SK-N-SH (cell line): ENCODE data around the gene SLC27A4.

Source experiments
- POLR2AphosphoS5 ChIP-seq: IDR thresholded peaks from 2 replicates; pipeline ENCODE4 v1.6.1; 2012; ENCODE audit warnings: low read depth, low read length
- RCOR1 ChIP-seq: fragments of 150-350 bp; IDR thresholded peaks from 2 replicates; pipeline ENCODE4 v1.6.1; 2017; ENCODE audit warnings: antibody characterized with exemption, low read length
- SIN3A ChIP-seq: IDR thresholded peaks from 2 replicates; pipeline ENCODE4 v1.6.1; 2012; ENCODE audit warnings: low read depth, mild to moderate bottlenecking, low read length, moderate library complexity, borderline replicate concordance
- TF ChIP-seq, protein P1 (sequence below): IDR thresholded peaks from 2 replicates; pipeline ENCODE4 v1.4.0; 2012; ENCODE audit warnings: low read depth, borderline replicate concordance
- TF ChIP-seq, protein P2 (sequence below): fragments of 200-600 bp; sonication (generic); IDR thresholded peaks from 2 replicates; pipeline ENCODE4 v1.6.1; 2017; ENCODE audit warnings: antibody characterized with exemption, mild to moderate bottlenecking, moderate library complexity

- TF ChIP-seq, protein P1, sequence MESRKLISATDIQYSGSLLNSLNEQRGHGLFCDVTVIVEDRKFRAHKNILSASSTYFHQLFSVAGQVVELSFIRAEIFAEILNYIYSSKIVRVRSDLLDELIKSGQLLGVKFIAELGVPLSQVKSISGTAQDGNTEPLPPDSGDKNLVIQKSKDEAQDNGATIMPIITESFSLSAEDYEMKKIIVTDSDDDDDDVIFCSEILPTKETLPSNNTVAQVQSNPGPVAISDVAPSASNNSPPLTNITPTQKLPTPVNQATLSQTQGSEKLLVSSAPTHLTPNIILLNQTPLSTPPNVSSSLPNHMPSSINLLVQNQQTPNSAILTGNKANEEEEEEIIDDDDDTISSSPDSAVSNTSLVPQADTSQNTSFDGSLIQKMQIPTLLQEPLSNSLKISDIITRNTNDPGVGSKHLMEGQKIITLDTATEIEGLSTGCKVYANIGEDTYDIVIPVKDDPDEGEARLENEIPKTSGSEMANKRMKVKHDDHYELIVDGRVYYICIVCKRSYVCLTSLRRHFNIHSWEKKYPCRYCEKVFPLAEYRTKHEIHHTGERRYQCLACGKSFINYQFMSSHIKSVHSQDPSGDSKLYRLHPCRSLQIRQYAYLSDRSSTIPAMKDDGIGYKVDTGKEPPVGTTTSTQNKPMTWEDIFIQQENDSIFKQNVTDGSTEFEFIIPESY, result no peak
- no peak for TF ChIP-seq POLR2AphosphoS5
- TF ChIP-seq RCOR1, result no peak
- TF ChIP-seq, protein P2, sequence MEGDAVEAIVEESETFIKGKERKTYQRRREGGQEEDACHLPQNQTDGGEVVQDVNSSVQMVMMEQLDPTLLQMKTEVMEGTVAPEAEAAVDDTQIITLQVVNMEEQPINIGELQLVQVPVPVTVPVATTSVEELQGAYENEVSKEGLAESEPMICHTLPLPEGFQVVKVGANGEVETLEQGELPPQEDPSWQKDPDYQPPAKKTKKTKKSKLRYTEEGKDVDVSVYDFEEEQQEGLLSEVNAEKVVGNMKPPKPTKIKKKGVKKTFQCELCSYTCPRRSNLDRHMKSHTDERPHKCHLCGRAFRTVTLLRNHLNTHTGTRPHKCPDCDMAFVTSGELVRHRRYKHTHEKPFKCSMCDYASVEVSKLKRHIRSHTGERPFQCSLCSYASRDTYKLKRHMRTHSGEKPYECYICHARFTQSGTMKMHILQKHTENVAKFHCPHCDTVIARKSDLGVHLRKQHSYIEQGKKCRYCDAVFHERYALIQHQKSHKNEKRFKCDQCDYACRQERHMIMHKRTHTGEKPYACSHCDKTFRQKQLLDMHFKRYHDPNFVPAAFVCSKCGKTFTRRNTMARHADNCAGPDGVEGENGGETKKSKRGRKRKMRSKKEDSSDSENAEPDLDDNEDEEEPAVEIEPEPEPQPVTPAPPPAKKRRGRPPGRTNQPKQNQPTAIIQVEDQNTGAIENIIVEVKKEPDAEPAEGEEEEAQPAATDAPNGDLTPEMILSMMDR, result no peak
- TF ChIP-seq SIN3A, result no peak
Measured at GRCh38 chr9:128383791-128384190, 43.5 kb downstream of the SLC27A4 start.
